Stimulated activated CD8-positive, alpha-beta memory T cell treated with anti-CD3 and anti-CD28 coated beads, Interleukin-15, amount 100 ng/mL, for 24 hours (primary cell): Measurements from ENCODE around the gene CALHM4.
A peak's percentile ranks its signal among the peaks of the same experiment; 100 is the strongest.

ENCODE experiments used
- DNase-seq: peaks from one replicate; pipeline ENCODE4 v3.0.0-alpha.2; 2020; ENCODE audit warnings: low read depth

CALHM4 gene

GRCh38 chr6:116542426-116542825, 11.1 kb upstream of the CALHM4 start:
- DNase-seq: no peak

DNA sequence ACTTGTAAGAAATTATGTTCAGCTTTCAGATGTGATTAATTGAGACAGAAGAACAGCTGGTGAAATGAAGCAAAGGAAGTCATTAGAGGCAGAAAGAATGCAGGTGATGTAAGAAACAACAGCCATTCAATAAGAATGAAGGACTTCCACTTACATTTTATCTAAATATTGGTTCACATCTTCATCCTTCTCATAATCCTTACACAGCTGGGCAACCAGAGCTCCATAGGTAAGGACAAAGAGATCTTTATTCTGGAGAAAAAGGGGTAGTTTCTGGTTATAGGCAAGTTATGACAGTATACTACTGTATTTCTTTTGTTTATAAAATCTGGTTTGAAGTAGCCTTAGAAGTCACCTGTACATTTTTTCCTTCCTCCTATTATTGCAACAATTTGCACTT, 10.4 kb upstream of the CALHM4 start:
- DNase-seq: no peak

GRCh38 chr6:116545651-116546050, 7.9 kb upstream of the CALHM4 start, which contains the start of gene TRAPPC3L:
TSS of gene TRAPPC3L (minus strand) at chr6:116545684. CDS start at chr6:116545514, 170 bp downstream.
- DNase-seq: no peak

DNA sequence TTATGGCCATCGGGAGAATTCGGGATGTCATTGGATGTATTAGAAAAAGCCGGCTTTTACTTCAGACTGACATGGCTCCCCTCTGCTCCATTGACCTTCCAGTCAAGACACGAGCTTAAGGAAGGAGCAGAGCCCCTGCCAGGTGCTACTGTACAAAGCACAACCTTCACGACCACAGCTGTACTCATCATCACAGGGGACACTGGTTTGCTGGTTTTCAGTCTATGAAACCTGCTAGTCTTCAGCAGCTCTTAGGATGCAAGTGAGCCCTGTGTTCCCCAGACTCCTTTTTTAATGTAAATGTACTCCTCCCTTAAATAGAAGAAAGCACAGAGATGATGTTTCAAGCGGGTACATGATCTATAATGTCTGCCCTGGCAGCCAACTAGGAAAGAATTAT, 6.2 kb upstream of the CALHM4 start:
- no peak for DNase-seq

DNA sequence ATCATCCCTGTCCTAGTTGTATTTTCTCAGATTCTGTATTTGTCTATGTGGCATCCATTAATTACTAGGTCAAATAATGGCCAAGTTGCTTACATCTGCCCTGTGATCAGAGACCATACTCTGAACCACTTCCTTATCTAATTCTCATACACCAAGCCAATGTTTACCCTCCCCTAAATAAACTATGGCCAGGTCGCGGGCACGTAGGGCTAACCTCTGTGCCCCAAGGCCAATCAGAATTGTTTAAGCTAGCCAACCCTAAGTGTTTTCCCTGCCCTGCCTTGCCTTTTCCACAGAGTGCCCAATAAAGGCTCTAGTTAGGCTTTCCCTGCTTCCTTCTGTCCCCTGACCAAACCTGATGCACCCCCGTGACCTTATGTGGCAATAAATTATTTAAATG, 2.8 kb upstream of the CALHM4 start:
- no peak for DNase-seq

GRCh38 chr6:116556065-116556464, 2.5 kb downstream of the CALHM4 start:
- no peak for DNase-seq

GRCh38 chr6:116556814-116557415, 3.4 kb downstream of the CALHM4 start:
- no peak for DNase-seq

DNA sequence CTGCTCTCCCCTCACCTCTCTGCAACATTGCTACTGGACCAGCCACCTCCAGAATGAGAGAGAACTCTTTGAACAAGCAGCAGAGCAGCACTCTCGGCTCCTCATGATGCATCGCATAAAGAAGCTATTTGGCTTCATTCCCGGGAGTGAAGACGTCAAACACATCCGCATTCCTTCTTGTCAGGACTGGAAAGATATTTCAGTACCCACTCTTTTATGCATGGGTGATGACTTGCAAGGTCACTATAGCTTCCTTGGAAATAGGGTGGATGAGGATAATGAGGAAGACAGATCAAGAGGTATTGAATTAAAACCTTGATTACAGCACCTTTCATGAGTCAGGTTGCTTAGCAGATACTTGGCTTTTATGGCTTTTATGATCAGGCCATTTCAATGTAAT, 4.3 kb downstream of the CALHM4 start:
- no peak for DNase-seq

DNA sequence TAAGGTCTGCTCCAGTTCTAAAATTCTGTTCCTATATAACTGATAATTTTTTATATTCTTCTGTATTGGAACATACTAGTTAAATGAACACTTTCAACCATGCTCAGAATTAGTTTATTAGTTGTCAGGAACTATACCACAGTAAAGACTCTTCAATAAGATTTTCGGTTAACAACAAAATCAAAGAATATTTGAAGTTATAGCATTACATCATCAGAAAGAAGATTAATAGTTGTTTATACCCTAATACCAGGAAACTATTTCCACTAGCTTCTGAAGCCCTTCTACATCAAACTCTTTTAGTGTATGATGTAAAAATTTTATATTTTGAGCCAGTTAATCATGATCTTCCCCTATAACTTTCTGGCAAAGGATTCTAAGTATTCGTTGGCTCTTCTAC, 6.6 kb downstream of the CALHM4 start:
- no peak for DNase-seq

GRCh38 chr6:116561377-116562018, 7.9 kb downstream of the CALHM4 start:
- peak; percentile 23 for DNase-seq

DNA sequence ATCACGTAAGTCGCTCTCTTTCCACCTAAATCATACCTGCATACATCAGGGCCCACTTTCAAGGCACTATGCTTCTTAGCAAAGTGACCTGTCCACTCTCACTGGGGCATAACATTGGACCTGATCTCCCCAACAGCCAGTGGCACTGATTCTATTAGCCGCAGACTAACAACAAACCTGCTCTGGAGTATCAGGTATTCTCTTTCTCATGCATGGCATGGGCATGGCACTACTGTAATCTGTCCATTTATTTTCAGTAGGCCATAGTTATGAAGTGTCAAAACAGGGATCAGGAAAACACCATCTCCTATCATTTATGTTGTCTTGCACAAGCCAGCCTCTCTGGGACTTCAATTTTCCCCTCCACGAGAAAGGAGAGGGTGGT, 8.5 kb downstream of the CALHM4 start:
- no peak for DNase-seq

DNA sequence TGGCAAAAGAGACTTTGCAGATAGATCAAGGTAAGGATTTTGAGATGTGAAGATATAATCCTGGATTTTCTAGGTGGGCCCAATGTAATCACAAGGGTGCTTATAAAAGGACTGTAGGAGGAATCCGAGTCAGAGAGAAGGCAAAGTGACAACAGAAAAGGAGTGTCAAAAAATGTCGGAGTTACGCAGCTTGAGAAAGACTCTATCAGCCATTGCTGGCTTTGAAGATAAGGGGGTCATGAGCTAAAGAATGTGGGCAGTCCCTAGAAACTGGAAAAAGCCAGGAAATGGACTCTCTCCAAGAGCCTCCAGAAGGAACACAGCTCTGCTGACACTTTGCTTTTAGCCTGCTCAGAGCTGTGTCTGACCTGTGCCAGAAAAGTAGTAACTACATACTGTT, 9.1 kb downstream of the CALHM4 start:
- DNase-seq: no peak

DNA sequence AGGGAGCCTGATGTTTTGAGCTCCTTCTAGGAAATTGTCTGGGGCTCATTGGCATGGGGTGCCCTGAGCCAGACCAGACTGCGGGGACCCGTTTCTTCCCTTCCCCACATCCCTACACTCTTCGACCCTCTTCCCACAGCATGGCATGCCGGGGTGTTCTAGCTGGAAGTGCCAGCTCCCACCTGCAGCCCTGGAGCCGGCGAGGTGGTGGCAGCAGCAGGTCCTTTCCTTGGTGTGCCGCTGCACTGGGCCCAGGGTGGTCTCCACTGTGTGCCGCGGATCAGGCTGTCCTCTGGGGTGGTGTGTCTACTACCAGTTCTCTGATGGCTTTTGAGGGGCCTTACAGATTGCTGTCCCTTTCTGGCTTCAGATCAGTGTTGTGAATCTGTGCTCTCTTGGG, 10.3 kb downstream of the CALHM4 start:
- DNase-seq: no peak

DNA sequence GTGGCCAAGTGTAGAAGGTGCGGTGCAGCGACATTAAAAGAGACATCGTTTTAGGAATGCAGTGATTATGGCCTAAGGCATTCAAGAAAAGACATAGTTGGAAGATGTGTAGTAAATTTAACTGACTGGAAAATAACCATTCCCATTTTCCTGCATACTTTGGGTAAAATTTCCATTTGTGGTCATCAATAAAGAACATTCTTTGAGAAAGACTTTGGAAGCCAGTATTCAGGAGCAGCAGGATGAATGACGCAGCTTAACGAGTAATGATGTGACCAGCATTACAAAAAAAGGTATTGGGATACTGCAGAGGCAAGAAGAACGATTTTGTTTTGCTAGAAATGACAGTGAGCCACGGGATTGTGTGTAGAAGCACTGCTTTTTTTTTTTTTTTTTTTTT, 10.8 kb downstream of the CALHM4 start:
- no peak for DNase-seq

DNA sequence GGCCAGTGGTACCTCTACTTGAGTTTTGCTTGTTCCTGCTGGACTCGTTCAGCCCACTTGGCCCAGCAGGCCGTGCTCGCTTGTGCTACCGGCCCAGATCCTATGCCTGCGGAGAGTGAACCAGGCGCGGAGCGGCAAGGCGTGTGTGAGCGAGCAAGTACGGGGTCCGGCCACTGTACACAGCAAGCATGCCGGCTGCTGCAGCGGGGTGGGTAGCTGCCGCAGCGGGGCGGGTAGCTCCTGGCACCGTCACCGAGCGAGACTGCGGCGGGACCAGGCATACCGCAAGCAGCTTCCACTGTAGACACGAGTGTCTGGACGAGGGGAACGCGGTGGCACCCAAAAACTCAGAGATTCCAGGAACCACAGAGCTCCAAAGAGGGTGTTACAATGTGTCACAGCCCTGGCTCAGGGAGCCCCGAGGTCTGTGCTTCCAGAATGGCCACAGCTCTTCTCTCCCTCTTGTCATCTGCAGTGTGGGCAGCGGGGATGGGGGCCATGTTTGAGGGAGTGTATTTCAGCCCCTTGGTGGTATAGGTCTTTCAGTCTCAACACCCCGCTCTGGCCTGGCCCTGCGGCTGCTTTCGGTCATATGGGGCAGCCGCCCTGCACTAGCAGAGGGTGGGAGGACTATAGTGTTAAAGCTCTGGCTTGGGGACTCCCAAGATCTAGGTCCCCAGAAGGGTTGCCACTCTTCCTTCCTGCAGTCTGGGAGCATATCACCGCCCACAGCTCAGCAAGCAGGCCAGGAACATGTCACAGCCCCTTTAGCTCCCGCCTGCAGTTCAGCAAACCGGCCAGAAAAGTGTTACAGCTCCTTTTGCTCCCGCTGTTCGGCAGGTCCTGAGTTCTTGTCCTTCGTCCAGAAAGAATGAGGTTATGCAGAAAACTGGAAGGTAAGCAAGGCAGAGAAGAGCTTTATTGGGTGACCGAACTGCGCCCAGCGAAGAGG, 11.6 kb downstream of the CALHM4 start:
- no peak for DNase-seq

- DNase-seq: no peak
Measured at GRCh38 chr6:116568111-116568510, 14.6 kb downstream of the CALHM4 start.

DNA sequence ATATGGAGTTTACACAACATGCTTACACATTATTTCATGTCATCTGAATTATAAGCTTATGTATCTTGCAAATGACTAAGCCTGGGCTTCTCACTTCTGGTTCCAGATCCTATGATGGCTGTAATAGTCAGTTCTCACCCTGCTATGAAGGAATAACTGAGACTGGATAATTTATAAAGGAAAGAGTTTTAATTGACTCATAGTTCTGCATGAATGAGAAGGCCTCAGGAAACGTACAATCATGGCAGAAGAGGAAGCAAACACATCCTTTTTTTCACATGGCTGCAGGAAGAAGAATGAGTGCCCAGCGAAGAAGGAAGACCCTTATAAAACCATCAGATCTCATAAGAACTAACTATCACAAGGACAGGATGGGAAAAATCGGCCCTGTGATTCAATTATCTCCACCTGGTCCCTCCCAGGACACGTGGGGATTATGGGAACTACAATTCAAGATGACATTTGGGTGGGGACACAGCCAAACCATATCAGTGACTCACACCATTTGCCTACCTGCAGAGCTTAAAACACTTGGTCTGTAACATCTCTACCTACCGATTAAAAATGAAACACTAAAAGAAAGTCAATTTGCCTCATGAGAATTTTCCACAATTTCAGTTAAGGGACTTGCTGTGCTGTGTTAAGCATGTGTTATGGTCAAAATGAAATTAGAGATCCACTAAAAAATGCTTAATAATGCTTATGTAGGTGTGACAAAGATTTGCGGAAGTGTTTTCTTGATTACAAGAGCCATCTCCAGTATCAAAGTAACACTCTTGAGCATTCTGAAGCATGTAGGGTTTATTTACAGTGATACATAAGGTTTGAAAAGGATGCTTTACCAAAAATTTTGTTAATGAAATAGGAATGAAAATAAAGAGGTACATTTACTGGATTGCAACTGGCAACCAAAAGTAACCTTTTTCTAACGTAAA, 15.5 kb downstream of the CALHM4 start:
- DNase-seq: no peak

DNA sequence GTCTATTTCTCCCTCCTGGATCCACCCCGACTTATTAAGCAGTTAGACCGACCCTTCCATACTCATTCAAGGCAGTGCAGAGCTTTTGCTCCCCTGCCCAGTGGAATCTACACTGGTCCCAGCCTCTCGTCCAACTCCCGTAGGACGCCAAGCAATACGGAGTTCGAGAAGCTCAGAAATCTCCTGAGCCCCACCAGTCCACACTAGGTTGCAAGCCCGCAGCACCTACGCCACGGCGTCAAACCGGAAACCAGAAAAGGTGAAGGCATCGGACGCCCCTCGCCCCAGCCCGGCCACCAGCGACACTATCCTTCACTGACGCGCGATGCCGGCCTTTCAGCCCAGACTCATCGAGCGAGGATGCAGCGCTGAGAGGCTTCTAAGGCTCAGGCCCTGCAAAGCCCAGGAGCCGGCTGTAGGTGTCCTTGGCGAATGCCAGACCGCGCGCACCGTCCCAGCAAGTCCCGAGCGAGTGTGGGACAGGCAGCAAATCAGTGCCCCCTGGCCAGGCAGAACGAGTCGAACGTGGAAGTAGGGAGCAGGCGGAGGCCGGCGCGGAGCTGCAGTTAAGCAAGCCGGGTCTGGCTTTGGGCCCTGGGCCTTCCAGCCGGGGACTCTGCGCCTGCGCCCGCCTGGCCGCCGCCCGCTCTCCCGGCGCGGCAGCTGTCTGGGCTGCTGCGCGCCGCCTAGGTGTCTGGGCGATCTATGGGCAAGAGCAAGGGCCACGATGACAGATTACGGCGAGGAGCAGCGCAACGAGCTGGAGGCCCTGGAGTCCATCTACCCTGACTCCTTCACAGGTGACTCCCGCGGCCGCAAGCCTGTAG, 17.5 kb downstream of the CALHM4 start, which contains the start of gene RWDD1:
RWDD1 (plus strand) TSS at position 649 of the 827 bp plus-strand sequence; CDS start at position 728, 79 bp downstream.
- DNase-seq: peak; percentile 86

DNA sequence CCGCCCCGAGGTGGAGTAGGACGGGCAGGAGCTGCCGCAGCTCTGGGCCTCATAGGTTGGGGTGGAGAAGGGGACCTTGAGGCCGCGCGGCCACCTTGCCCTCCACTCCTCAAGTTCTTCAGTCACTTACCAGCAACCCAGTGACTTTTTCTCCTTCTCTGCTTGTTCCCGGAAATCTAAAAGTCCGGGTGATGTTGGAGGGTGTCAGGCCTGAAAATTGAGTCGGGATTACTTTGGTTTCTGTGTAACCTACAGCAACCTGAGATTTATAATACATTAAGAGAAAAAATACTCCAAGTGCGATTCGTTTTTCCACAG, 18.1 kb downstream of the CALHM4 start:
- DNase-seq: no peak

GRCh38 chr6:116572162-116572561, 18.6 kb downstream of the CALHM4 start:
- no peak for DNase-seq

GRCh38 chr6:116575227-116575626, 21.7 kb downstream of the CALHM4 start:
- no peak for DNase-seq
